HepG2 (cell line): ENCODE data around the gene CCL22. TPM values are rescaled to one million over a fixed set of nuclear protein-coding genes. Genes with fewer than 3 reads are reported as not detected.

Experiments
- ATAC-seq: fragments of 200-7000 bp; cut with Tn5 transposase; 3 replicates; pipeline ENCODE4 v1.9.1; 2020; ENCODE audit warnings: mild to moderate bottlenecking, moderate library complexity
- BruUV-seq: library from RNA; stranded (reverse); fragments of 400-500 nt; replicated peaks from 2 replicates; lab custom pipeline; 2021; lab: Mats Ljungman, UMichigan
- CTCF ChIA-PET: fragments of 300-600 bp; formaldehyde crosslinking; extraction: SDS; loops from one replicate; lab custom pipeline; 2021; ENCODE audit warnings: low total read pairs, inconsistent platforms, low intra/inter-chr PET ratio; lab: Yijun Ruan, JAX
- POLR2A ChIA-PET: fragments of 350-600 bp; sonication (Branson Sonifier 250); formaldehyde crosslinking; loops from one replicate; lab custom pipeline; 2020; ENCODE audit warnings: antibody characterized with exemption, inconsistent platforms; lab: Yijun Ruan, JAX
- DNase-seq: peaks from one replicate; pipeline ENCODE4 v3.0.0-alpha.2; 2015; ENCODE audit warnings: low spot score
- FAIRE-seq: peaks from 3 replicates; lab custom pipeline; 2011; peaks lifted over from hg19 to GRCh38; lab: Jason Lieb, UNC
- H2AFZ ChIP-seq: one replicate; pipeline ENCODE4 v1.6.1; 2011; ENCODE audit warnings: low read length, inconsistent platforms
- H3K27ac ChIP-seq: fragments of 300-600 bp; 3 replicates; pipeline ENCODE4 v1.8.0; 2011; ENCODE audit warnings: mixed run types, mild to moderate bottlenecking, mixed read lengths, low read length, inconsistent platforms; ENCODE audit not compliant: insufficient read depth; ENCODE audit errors: extremely low read length
- H3K27me3 ChIP-seq, 2 experiments: fragments of 200-600 bp in 1 of 2; 2 replicates in 1 of 2; 3 replicates in 1 of 2; pipeline versions ENCODE4 v1.6.0 to v1.8.0; 2011; ENCODE audit warnings: low read length in 2 of 2, mild to moderate bottlenecking in 2 of 2, moderate library complexity in 2 of 2, inconsistent platforms in 1 of 2; ENCODE audit not compliant: insufficient read depth in 2 of 2, control insufficient read depth in 1 of 2
- H3K36me3 ChIP-seq, 2 experiments: fragments of 200-600 bp in 1 of 2; replicated peaks in 1 of 2; 2 replicates in 1 of 2; 3 replicates in 1 of 2; pipeline versions ENCODE4 v1.5.1 to v1.8.0; 2011; ENCODE audit warnings: low read length in 2 of 2, inconsistent platforms in 1 of 2; ENCODE audit not compliant: insufficient read depth in 2 of 2, control insufficient read depth in 1 of 2
- H3K4me1 ChIP-seq: 2 replicates; pipeline ENCODE4 v1.5.1; 2012; ENCODE audit warnings: low read length, inconsistent platforms; ENCODE audit not compliant: insufficient read depth
- H3K4me2 ChIP-seq: 2 replicates; pipeline ENCODE4 v1.6.0; 2011; ENCODE audit warnings: low read depth, low read length, inconsistent platforms
- H3K4me3 ChIP-seq, 3 experiments: fragments of 200-600 bp in 1 of 3; sonication (generic), shearing (Covaris generic) in 1 of 3; replicated peaks in 1 of 3; 2 replicates each; pipeline ENCODE4 v1.5.1; 2011 to 2016; ENCODE audit warnings: low read length in 3 of 3, inconsistent platforms in 2 of 3, low read depth in 2 of 3, mild to moderate bottlenecking in 2 of 3, control low read depth in 1 of 3, mixed read lengths in 1 of 3; ENCODE audit not compliant: insufficient read depth in 1 of 3
- H3K79me2 ChIP-seq: one replicate; pipeline ENCODE4 v1.6.1; 2011; ENCODE audit warnings: low read length, inconsistent platforms; ENCODE audit not compliant: insufficient read depth
- H3K9ac ChIP-seq: 2 replicates; pipeline ENCODE4 v1.6.0; 2011; ENCODE audit warnings: mild to moderate bottlenecking, low read depth, low read length, inconsistent platforms; ENCODE audit not compliant: insufficient read depth
- H3K9me3 ChIP-seq: 2 replicates; pipeline ENCODE4 v1.5.1; 2012; ENCODE audit warnings: mild to moderate bottlenecking, low read length
- H4K20me1 ChIP-seq: 2 replicates; pipeline ENCODE4 v1.6.0; 2011; ENCODE audit warnings: inconsistent platforms, mild to moderate bottlenecking, low read length, moderate library complexity; ENCODE audit not compliant: insufficient read depth
- GATAD2A ChIP-seq: IDR thresholded peaks from 2 replicates; pipeline ENCODE4 v1.6.1; 2016
- SOX5 ChIP-seq: IDR thresholded peaks from 2 replicates; pipeline ENCODE4 v1.6.1; 2016; ENCODE audit warnings: borderline replicate concordance
- ZNF10 ChIP-seq: sonication (generic); formaldehyde crosslinking; IDR thresholded peaks from 2 replicates; pipeline ENCODE4 v1.4.0; 2020; ENCODE audit warnings: mild to moderate bottlenecking, low read depth, missing genetic modification reagents, borderline replicate concordance
- ZNF121 ChIP-seq: sonication (generic); formaldehyde crosslinking; IDR thresholded peaks from 2 replicates; pipeline ENCODE4 v1.5.0; 2020; ENCODE audit warnings: mild to moderate bottlenecking, missing genetic modification reagents
- ZNF740 ChIP-seq: sonication (generic); formaldehyde crosslinking; IDR thresholded peaks from 2 replicates; pipeline ENCODE4 v1.4.0; 2020; ENCODE audit warnings: missing genetic modification reagents
- ZSCAN22 ChIP-seq: sonication (generic); formaldehyde crosslinking; IDR thresholded peaks from 2 replicates; pipeline ENCODE4 v1.4.0; 2020; ENCODE audit warnings: mild to moderate bottlenecking, missing genetic modification reagents
- WGBS: methylation state at CpG from one replicate; pipeline ENCODE4 v1.1.6; 2017; ENCODE audit warnings: low lambda C conversion rate; 5-methylcytosine and 5-hydroxymethylcytosine counted together
- in situ Hi-C: cut with HindIII; loops from 2 replicates; pipeline ENCODE4 v1.10.0; 2017; ENCODE audit warnings: low pct_unique_long_range_greater_than_20kb; ENCODE audit not compliant: extremely low pct_ligation_motif_present
- intact Hi-C: fragments of 100-400 bp; cut with micrococcal nuclease; formaldehyde crosslinking; loops from one replicate; pipeline ENCODE4 v1.10.0; 2022; ENCODE audit not compliant: unreplicated experiment
- polyA plus RNA-seq, 8 experiments: library from polyadenylated mRNA; depleted of rRNA in 3 of 8; stranded (reverse) in 7 of 8; unstranded in 1 of 8; fragments of >200 nt; fragmentation: Illumina TruSeq in 4 of 8; extraction: Trizol in 4 of 8; gene quantifications; 2 replicates each; pipeline versions ENCODE4 v1.2.1 to v1.2.3, GENCODE V29; 2011 to 2016; ENCODE audit warnings: low read depth in 4 of 8, missing spikeins in 1 of 8, mixed read lengths in 1 of 8; ENCODE audit not compliant: insufficient read depth in 1 of 8
- total RNA-seq, 5 experiments: library from RNA; depleted of rRNA; stranded (reverse); fragments of >200 nt; fragmentation: Illumina TruSeq; extraction: Trizol; gene quantifications; 2 replicates each; pipeline ENCODE4 v1.2.3, GENCODE V29; 2016; ENCODE audit warnings: low read depth in 1 of 5

The CCL22 gene
- total and polyA plus RNA-seq, 2 of the 13 experiments (the other 11 are each of a cell fraction or from before 2014, with no cell fraction given) = not detected

GRCh38 chr16:57329718-57330327, 28.8 kb upstream of the CCL22 start:
- Histone ChIP-seq H3K27me3 (peaks cover 0 to 5% of the 10 kb centered on the region in 2 experiments; a peak in 1 of 5 replicates), H3K36me3 (no peaks in the 10 kb centered on the region), H3K9ac (no peak overlapping the region), H4K20me1 (no peaks in the 10 kb centered on the region), H3K4me2 (no peak overlapping the region), H3K4me3 (no peak overlapping the region), H3K27ac (no peak overlapping the region), H3K9me3 (no peaks in the 10 kb centered on the region)
- FAIRE-seq (no peak), DNase-seq (no peak), ATAC-seq (no peak)
- CTCF ChIA-PET = no interaction called here
- 30% methylated on average over 8 of the region's 8 CpGs for WGBS
- in situ Hi-C loops = no loop called here
- POLR2A ChIA-PET = interaction anchor here (4.1 kb wide), 1 partner anchor 42 kb away, joined by 11 read pairs; the partner anchor contains the start of gene CX3CL1
- intact Hi-C loops = no loop called here
- no TSS peak for BruUV-seq
- TF ChIP-seq SOX5 = no peak
- TF ChIP-seq ZNF740 = no peak
- TF ChIP-seq, all 625 proteins: peak for 0
- H3K4me1 ChIP-seq = peaks cover 15% of the 10 kb centered on the region; the same call in 1 of the 2 replicates
- H2AFZ ChIP-seq = no peak overlapping the region
- no peaks in the 10 kb centered on the region for H3K79me2 ChIP-seq

DNA sequence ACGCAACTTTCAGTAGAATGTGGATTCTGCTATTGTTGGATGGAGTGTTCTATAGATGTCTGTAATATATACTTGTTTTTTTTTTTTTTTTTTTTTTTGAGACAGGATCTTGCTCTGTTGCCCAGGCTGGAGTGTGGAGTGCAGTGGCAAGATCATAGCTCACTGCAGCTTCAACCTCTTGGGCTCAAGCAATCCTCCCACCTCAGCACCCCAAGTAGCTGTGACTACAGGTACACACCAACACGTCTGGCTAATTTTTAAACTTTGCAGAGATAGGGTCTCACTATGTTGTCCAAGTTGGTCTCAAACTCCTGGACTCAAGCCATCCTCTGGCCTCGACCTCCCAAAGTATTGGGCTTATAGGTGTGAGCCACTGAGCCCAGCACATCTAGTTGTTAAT, 27.2 kb upstream of the CCL22 start:
- FAIRE-seq = no peak
- CTCF ChIA-PET = no interaction called here
- no peak for ATAC-seq

More for the DNA sequence above, 27.2 kb upstream of the CCL22 start:
- intact Hi-C loops = no loop called here
- no peak overlapping the region for H3K4me3 ChIP-seq
- TF ChIP-seq GATAD2A (CRISPR knock-in tag) = no peak
- TF ChIP-seq ZSCAN22 = no peak
- TF ChIP-seq ZNF10 (CRISPR knock-in tag) = no peak
- peak; percentile 68; the same call in 1 of the 2 replicates for TF ChIP-seq ZNF121 (CRISPR knock-in tag)
- TF ChIP-seq, all 625 proteins: peak for 1
- 35% methylated on average over 3 of the region's 3 CpGs for WGBS
- H3K9me3 ChIP-seq = no peaks in the 10 kb centered on the region
- H4K20me1 ChIP-seq = no peaks in the 10 kb centered on the region
- H3K4me1 ChIP-seq = peaks cover 11% of the 10 kb centered on the region; the same call in 1 of the 2 replicates
- BruUV-seq = no TSS peak
- H3K27me3 ChIP-seq = peaks cover 0 to 5% of the 10 kb centered on the region in 2 experiments; a peak in 1 of 5 replicates
- no peak overlapping the region for H3K4me2 ChIP-seq
- POLR2A ChIA-PET = interaction anchor here (4.1 kb wide), 1 partner anchor 41 kb away, joined by 11 read pairs; the partner anchor contains the start of gene CX3CL1
- no peak overlapping the region for H2AFZ ChIP-seq
- H3K36me3 ChIP-seq = no peaks in the 10 kb centered on the region
- no peak overlapping the region for H3K9ac ChIP-seq
- no peak overlapping the region for H3K27ac ChIP-seq
- no peaks in the 10 kb centered on the region for H3K79me2 ChIP-seq
- in situ Hi-C loops = no loop called here
- DNase-seq = no peak
